KMS-11 (cell line): ENCODE data around the gene MMP12.

Experiments
- H2AFZ ChIP-seq: fragments of 200-600 bp; sonication (generic); 2 replicates; pipeline ENCODE4 v1.6.1; 2016; ENCODE audit warnings: antibody characterized with exemption, mixed run types, low read depth
- H3K27ac ChIP-seq: fragments of 200-600 bp; sonication (generic); 2 replicates; pipeline ENCODE4 v1.6.1; 2016; ENCODE audit warnings: mild to moderate bottlenecking, mixed run types
- H3K27me3 ChIP-seq: fragments of 200-600 bp; sonication (generic); 2 replicates; pipeline ENCODE4 v1.6.1; 2017; ENCODE audit warnings: mild to moderate bottlenecking, low read depth, mixed run types, moderate library complexity; ENCODE audit not compliant: insufficient read depth
- H3K36me3 ChIP-seq: fragments of 200-600 bp; sonication (generic); 2 replicates; pipeline ENCODE4 v1.6.1; 2017; ENCODE audit warnings: mild to moderate bottlenecking, mixed run types; ENCODE audit not compliant: insufficient read depth
- H3K4me1 ChIP-seq: fragments of 200-600 bp; sonication (generic); 2 replicates; pipeline ENCODE4 v1.6.1; 2016; ENCODE audit warnings: mild to moderate bottlenecking, low read depth, mixed run types; ENCODE audit not compliant: poor library complexity, severe bottlenecking
- H3K4me2 ChIP-seq: fragments of 200-600 bp; sonication (generic); 2 replicates; pipeline ENCODE4 v1.7.0; 2016; ENCODE audit warnings: mild to moderate bottlenecking, mixed run types
- H3K4me3 ChIP-seq: fragments of 200-600 bp; sonication (generic); IDR thresholded peaks from 2 replicates; pipeline ENCODE4 v1.6.1; 2017; ENCODE audit warnings: low read depth, low read length, mixed read lengths; ENCODE audit not compliant: insufficient read depth
- H3K79me2 ChIP-seq: fragments of 200-600 bp; sonication (generic); 2 replicates; pipeline ENCODE4 v1.6.1; 2016; ENCODE audit warnings: low read depth, mixed run types; ENCODE audit not compliant: insufficient read depth
- H3K9ac ChIP-seq: fragments of 200-600 bp; sonication (generic); 2 replicates; pipeline ENCODE4 v1.6.1; 2016; ENCODE audit warnings: mild to moderate bottlenecking, mixed run types
- H4K20me1 ChIP-seq: fragments of 200-600 bp; sonication (generic); 2 replicates; pipeline ENCODE4 v1.6.1; 2016; ENCODE audit warnings: mild to moderate bottlenecking, mixed run types; ENCODE audit not compliant: insufficient read depth
- TF ChIP-seq, protein P1 (sequence below): fragments of 200-600 bp; sonication (generic); conservative IDR thresholded peaks from 2 replicates; pipeline ENCODE4 v1.6.1; 2017; ENCODE audit warnings: low read depth, mild to moderate bottlenecking, antibody characterized with exemption, low read length, moderate library complexity, mixed read lengths

The MMP12 gene

DNA sequence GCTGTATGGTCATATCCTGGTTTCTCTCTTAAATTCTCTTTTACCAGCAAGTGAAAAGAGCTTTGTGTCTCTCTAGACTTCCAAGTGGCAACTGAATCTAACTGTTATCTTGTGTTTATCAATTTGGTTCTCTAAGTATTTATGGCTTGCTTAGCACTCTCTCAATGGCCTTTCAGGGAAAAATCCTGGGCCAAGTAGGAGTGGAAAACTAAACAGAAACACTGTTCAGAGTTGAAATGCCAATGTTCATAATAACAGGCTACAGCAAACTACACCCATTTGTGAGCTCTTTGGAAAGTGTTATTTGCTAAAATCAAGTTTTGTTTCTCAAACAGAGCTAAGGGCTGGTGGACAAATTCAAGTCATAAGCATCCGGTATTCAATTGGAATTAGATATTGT lies 10.1 kb downstream of the MMP12 start:
- no peak overlapping the region for H3K4me3 ChIP-seq
- no peak overlapping the region for H3K9ac ChIP-seq
- no peaks in the 10 kb centered on the region for H3K79me2 ChIP-seq
- no peak overlapping the region for H3K4me2 ChIP-seq
- no peak overlapping the region for H3K27ac ChIP-seq
- TF ChIP-seq, protein P1, sequence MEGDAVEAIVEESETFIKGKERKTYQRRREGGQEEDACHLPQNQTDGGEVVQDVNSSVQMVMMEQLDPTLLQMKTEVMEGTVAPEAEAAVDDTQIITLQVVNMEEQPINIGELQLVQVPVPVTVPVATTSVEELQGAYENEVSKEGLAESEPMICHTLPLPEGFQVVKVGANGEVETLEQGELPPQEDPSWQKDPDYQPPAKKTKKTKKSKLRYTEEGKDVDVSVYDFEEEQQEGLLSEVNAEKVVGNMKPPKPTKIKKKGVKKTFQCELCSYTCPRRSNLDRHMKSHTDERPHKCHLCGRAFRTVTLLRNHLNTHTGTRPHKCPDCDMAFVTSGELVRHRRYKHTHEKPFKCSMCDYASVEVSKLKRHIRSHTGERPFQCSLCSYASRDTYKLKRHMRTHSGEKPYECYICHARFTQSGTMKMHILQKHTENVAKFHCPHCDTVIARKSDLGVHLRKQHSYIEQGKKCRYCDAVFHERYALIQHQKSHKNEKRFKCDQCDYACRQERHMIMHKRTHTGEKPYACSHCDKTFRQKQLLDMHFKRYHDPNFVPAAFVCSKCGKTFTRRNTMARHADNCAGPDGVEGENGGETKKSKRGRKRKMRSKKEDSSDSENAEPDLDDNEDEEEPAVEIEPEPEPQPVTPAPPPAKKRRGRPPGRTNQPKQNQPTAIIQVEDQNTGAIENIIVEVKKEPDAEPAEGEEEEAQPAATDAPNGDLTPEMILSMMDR: no peak
- no peaks in the 10 kb centered on the region for H3K36me3 ChIP-seq
- no peak overlapping the region for H2AFZ ChIP-seq
- no peaks in the 10 kb centered on the region for H4K20me1 ChIP-seq
- no peaks in the 10 kb centered on the region for H3K27me3 ChIP-seq
- no peaks in the 10 kb centered on the region for H3K4me1 ChIP-seq

- Histone ChIP-seq H3K79me2 (no peaks in the 10 kb centered on the region), H3K4me2 (no peak overlapping the region), H3K4me1 (no peaks in the 10 kb centered on the region), H4K20me1 (no peaks in the 10 kb centered on the region), H3K4me3 (no peak overlapping the region), H2AFZ (no peak overlapping the region), H3K36me3 (no peaks in the 10 kb centered on the region), H3K9ac (no peak overlapping the region), H3K27ac (no peak overlapping the region), H3K27me3 (no peaks in the 10 kb centered on the region)
- TF ChIP-seq, protein P1: no peak
Measured at GRCh38 chr11:102853956-102854355, 20.8 kb downstream of the MMP12 start.

DNA sequence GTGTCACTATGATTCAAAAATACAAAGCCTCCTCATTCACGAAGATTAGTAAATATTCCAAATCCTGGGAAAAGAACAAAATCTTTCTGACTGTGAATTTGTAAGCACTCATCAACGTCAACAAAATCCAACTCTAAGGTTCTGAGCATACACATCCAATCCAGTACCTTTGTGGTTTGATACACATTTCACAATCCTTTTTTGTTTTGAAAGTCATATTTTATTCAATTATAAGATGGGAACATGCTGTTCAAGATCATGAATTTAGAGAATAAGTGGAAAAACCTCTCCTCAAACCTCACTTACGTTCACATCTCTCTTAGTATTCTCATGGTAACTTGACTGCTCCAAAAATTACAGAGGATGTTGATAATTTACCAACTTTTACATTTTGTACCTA lies 21.7 kb downstream of the MMP12 start:
- Histone ChIP-seq H3K36me3 (no peaks in the 10 kb centered on the region), H2AFZ (no peak overlapping the region), H3K79me2 (no peaks in the 10 kb centered on the region), H3K4me2 (no peak overlapping the region), H3K27ac (no peak overlapping the region), H3K27me3 (no peaks in the 10 kb centered on the region), H3K4me3 (no peak overlapping the region), H4K20me1 (no peaks in the 10 kb centered on the region), H3K9ac (no peak overlapping the region), H3K4me1 (no peaks in the 10 kb centered on the region)
- TF ChIP-seq, protein P1: no peak

DNA sequence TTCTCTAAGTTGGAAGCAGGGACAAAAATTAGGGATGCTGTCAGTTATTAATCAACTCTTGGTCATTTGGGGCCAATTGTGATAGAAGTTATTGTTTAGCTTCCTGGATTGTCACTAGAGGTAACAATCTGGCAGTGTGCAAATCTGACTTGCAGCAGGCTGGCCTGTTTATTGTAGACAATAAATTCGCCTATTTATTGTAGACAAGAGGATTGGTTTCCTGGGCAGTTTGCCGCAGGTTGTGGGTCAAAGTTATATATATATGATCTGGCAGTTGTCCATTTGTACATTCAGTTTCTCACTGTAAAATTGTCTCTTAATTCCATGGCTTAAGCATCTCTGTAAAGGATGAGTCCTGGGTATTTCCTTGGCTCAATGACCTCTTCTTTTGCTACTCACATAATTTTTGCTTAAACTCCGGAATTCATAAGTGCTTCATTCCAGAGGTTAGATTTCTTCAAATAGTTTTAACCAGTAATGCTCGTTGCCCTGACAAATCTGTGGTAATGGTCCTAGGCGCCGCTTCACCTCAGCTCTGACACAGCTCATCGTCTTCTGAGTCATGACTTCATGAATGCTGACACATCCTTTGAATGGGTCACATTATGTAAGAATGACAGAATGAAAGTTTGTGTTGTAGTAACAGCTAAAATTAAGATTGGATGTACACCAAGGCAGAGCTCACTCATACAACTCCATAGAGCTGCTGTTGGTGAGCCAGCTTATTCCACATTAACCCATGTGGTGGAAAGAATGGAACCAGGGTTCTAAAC lies 23.6 kb downstream of the MMP12 start:
- Histone ChIP-seq H3K79me2 (no peaks in the 10 kb centered on the region), H3K27me3 (no peaks in the 10 kb centered on the region), H3K9ac (no peak overlapping the region), H3K4me1 (no peaks in the 10 kb centered on the region), H3K27ac (no peak overlapping the region), H4K20me1 (no peaks in the 10 kb centered on the region), H3K36me3 (no peaks in the 10 kb centered on the region), H2AFZ (no peak overlapping the region), H3K4me2 (no peak overlapping the region), H3K4me3 (no peak overlapping the region)
- TF ChIP-seq, protein P1: no peak
